Caco-2 (cell line): ENCODE data around the gene SSBP2. TPM values are rescaled to one million over a fixed set of nuclear protein-coding genes. Genes with fewer than 3 reads are reported as not detected.

Source experiments
- BruUV-seq: library from RNA; stranded (reverse); fragments of 400-500 nt; replicated peaks from 2 replicates; lab custom pipeline; 2021; lab: Mats Ljungman, UMichigan
- CTCF ChIA-PET: fragments of 300-600 bp; sonication (Branson Sonifier 250); formaldehyde crosslinking; loops from one replicate; lab custom pipeline; 2022; ENCODE audit warnings: antibody characterized with exemption; lab: Charles Lee
- POLR2A ChIA-PET: fragments of 300-600 bp; sonication (Branson Sonifier 250); formaldehyde crosslinking; loops from one replicate; lab custom pipeline; 2022; ENCODE audit warnings: antibody characterized with exemption; lab: Charles Lee
- DNase-seq, 2 experiments: peaks; one replicate each; pipeline versions ENCODE4 v3.0.0 to v3.0.0-alpha.2; 2020 to 2022
- H3K27me3 ChIP-seq: replicated peaks from 2 replicates; pipeline ENCODE4 v1.6.0; 2011; ENCODE audit warnings: low read length; ENCODE audit not compliant: control insufficient read depth, insufficient read depth
- H3K36me3 ChIP-seq: 2 replicates; pipeline ENCODE4 v1.5.1; 2011; ENCODE audit warnings: low read length; ENCODE audit not compliant: control insufficient read depth, insufficient read depth
- H3K4me1 ChIP-seq: fragments of 250-450 bp; sonication (Bioruptor Pico); 2 replicates; pipeline ENCODE4 v1.5.1; 2020; ENCODE audit warnings: mild to moderate bottlenecking
- H3K4me3 ChIP-seq: 2 replicates; pipeline ENCODE4 v1.5.1; 2011; ENCODE audit warnings: low read depth, mild to moderate bottlenecking, control low read depth, low read length
- H3K9me3 ChIP-seq: fragments of 250-450 bp; sonication (Bioruptor Pico); 2 replicates; pipeline ENCODE4 v1.5.1; 2020; ENCODE audit warnings: mild to moderate bottlenecking, moderate library complexity
- H3K27ac Mint-ChIP-seq: one replicate; pipeline ENCODE4 v1.8.0; 2022; ENCODE audit warnings: mixed read lengths; ENCODE audit not compliant: unreplicated experiment
- H3K27me3 Mint-ChIP-seq: one replicate; pipeline ENCODE4 v1.8.0; 2022; ENCODE audit warnings: mixed read lengths; ENCODE audit not compliant: insufficient read depth, unreplicated experiment
- H3K36me3 Mint-ChIP-seq: one replicate; pipeline ENCODE4 v1.8.0; 2022; ENCODE audit warnings: mild to moderate bottlenecking, mixed read lengths; ENCODE audit not compliant: insufficient read depth, unreplicated experiment
- H3K4me1 Mint-ChIP-seq: one replicate; pipeline ENCODE4 v1.8.0; 2022; ENCODE audit warnings: low read depth, mixed read lengths; ENCODE audit not compliant: unreplicated experiment
- H3K4me3 Mint-ChIP-seq: one replicate; pipeline ENCODE4 v1.8.0; 2022; ENCODE audit warnings: mild to moderate bottlenecking, moderate library complexity, mixed read lengths; ENCODE audit not compliant: unreplicated experiment
- H3K9me3 Mint-ChIP-seq: one replicate; pipeline ENCODE4 v1.8.0; 2022; ENCODE audit warnings: mixed read lengths; ENCODE audit not compliant: unreplicated experiment
- intact Hi-C: fragments of 100-400 bp; cut with micrococcal nuclease; formaldehyde crosslinking; loops from one replicate; pipeline ENCODE4 v1.10.0; 2022; ENCODE audit not compliant: unreplicated experiment
- total RNA-seq: library from RNA; stranded (reverse); gene quantifications from 2 replicates; pipeline ENCODE4 v1.2.3, GENCODE V29; 2022
- TF ChIP-seq, protein P1 (sequence below), 2 experiments: fragments of 200-600 bp in 1 of 2; IDR thresholded peaks; 1 replicate in 1 of 2; 2 replicates in 1 of 2; pipeline versions ENCODE4 v1.5.1 to v1.8.0; 2011 to 2022; ENCODE audit warnings: antibody characterized with exemption in 1 of 2, control low read depth in 1 of 2, inconsistent platforms in 1 of 2, low read depth in 1 of 2, low read length in 1 of 2, mild to moderate bottlenecking in 1 of 2, moderate library complexity in 1 of 2; ENCODE audit not compliant: insufficient read depth in 1 of 2, severe bottlenecking in 1 of 2, unreplicated experiment in 1 of 2

The SSBP2 gene
- total RNA-seq, 1 experiment from 2014 or later = 2.5 TPM

DNA sequence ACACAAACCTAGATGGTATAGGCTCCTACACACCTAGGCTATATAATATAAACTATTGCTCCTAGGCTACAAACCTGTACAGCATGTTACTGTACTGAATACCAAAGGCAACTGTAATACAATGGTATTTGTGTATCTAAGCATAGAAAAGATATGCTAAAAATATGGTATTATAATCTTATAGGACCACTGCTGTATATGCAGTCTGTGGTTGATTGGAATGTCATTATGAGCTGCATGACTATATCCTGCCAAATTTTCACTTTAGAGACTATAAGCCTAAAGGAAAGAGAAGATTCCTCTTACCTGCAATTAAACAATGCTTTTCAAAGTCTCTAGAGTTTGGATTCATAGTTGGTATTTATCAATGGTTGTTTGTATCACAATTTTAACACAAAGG, 332.3 kb downstream of the SSBP2 start:
- no peak overlapping the region for H3K4me3 ChIP-seq
- peaks cover 8% of the 10 kb centered on the region for H3K4me1 Mint-ChIP-seq
- H3K27me3 Mint-ChIP-seq = no peaks in the 10 kb centered on the region
- no peak overlapping the region for H3K27ac Mint-ChIP-seq
- TF ChIP-seq, protein P1, sequence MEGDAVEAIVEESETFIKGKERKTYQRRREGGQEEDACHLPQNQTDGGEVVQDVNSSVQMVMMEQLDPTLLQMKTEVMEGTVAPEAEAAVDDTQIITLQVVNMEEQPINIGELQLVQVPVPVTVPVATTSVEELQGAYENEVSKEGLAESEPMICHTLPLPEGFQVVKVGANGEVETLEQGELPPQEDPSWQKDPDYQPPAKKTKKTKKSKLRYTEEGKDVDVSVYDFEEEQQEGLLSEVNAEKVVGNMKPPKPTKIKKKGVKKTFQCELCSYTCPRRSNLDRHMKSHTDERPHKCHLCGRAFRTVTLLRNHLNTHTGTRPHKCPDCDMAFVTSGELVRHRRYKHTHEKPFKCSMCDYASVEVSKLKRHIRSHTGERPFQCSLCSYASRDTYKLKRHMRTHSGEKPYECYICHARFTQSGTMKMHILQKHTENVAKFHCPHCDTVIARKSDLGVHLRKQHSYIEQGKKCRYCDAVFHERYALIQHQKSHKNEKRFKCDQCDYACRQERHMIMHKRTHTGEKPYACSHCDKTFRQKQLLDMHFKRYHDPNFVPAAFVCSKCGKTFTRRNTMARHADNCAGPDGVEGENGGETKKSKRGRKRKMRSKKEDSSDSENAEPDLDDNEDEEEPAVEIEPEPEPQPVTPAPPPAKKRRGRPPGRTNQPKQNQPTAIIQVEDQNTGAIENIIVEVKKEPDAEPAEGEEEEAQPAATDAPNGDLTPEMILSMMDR (IDR thresholded peaks at IDR 0.05; ENCODE audit: insufficient read depth in 1 of 2, low read depth in 1 of 2, low read length in 1 of 2, severe bottlenecking in 1 of 2, unreplicated experiment in 1 of 2) = no peak
- no peak overlapping the region for H3K4me3 Mint-ChIP-seq
- intact Hi-C loops = no loop called here
- no peaks in the 10 kb centered on the region for H3K9me3 Mint-ChIP-seq
- BruUV-seq = no TSS peak
- no peaks in the 10 kb centered on the region for H3K36me3 ChIP-seq
- no peaks in the 10 kb centered on the region for H3K36me3 Mint-ChIP-seq
- POLR2A ChIA-PET = no interaction called here
- CTCF ChIA-PET = no interaction called here
- H3K4me1 ChIP-seq = no peaks in the 10 kb centered on the region
- no peaks in the 10 kb centered on the region for H3K9me3 ChIP-seq
- H3K27me3 ChIP-seq = no peaks in the 10 kb centered on the region
- no peak for DNase-seq

GRCh38 chr5:81417052-81417451, 333.8 kb downstream of the SSBP2 start:
- Mint-ChIP-seq H3K4me3 (no peak overlapping the region), H3K9me3 (no peaks in the 10 kb centered on the region), H3K36me3 (no peaks in the 10 kb centered on the region), H3K4me1 (no peaks in the 10 kb centered on the region), H3K27ac (no peak overlapping the region), H3K27me3 (no peaks in the 10 kb centered on the region)
- TF ChIP-seq, protein P1 (IDR thresholded peaks at IDR 0.05; ENCODE audit: insufficient read depth in 1 of 2, low read depth in 1 of 2, low read length in 1 of 2, severe bottlenecking in 1 of 2, unreplicated experiment in 1 of 2) = no peak
- no TSS peak for BruUV-seq
- Histone ChIP-seq H3K9me3 (no peaks in the 10 kb centered on the region), H3K27me3 (no peaks in the 10 kb centered on the region), H3K4me3 (no peak overlapping the region), H3K4me1 (no peaks in the 10 kb centered on the region), H3K36me3 (no peaks in the 10 kb centered on the region)
- ChIA-PET POLR2A (no interaction called here), CTCF (no interaction called here)
- intact Hi-C loops = no loop called here
- no peak for DNase-seq

GRCh38 chr5:81409896-81410295, 341.0 kb downstream of the SSBP2 start:
- peaks cover 26% of the 10 kb centered on the region for H3K4me1 ChIP-seq
- no peaks in the 10 kb centered on the region for H3K9me3 ChIP-seq
- TF ChIP-seq, protein P1 (IDR thresholded peaks at IDR 0.05; ENCODE audit: insufficient read depth in 1 of 2, low read depth in 1 of 2, low read length in 1 of 2, severe bottlenecking in 1 of 2, unreplicated experiment in 1 of 2) = no peak
- H3K9me3 Mint-ChIP-seq = no peaks in the 10 kb centered on the region
- H3K36me3 Mint-ChIP-seq = no peaks in the 10 kb centered on the region
- H3K27me3 ChIP-seq = no peaks in the 10 kb centered on the region
- ChIA-PET POLR2A (no interaction called here), CTCF (no interaction called here)
- H3K36me3 ChIP-seq = no peaks in the 10 kb centered on the region
- intact Hi-C loops = no loop called here
- no peak overlapping the region for H3K4me3 ChIP-seq
- peaks cover 19% of the 10 kb centered on the region for H3K4me1 Mint-ChIP-seq
- no peak for DNase-seq
- H3K4me3 Mint-ChIP-seq = no peak overlapping the region
- H3K27me3 Mint-ChIP-seq = no peaks in the 10 kb centered on the region
- BruUV-seq = no TSS peak
- no peak overlapping the region for H3K27ac Mint-ChIP-seq
